ENCODE results near the gene SPP2. TPM values are rescaled to one million over a fixed set of nuclear protein-coding genes. Genes with fewer than 3 reads are reported as not detected.

SPP2 gene
- total RNA-seq, 1 donor from 2014 or later, result not detected

GRCh38 chr2:234110219-234110618, 59.7 kb downstream of the SPP2 start:
- Mint-ChIP-seq H3K36me3 (ENCODE audit: low read depth) (no peaks in the 10 kb centered on the region), H3K4me3 (no peak overlapping the region), H3K9me3 (peaks cover 4% of the 10 kb centered on the region), H3K4me1 (ENCODE audit: low read depth) (no peaks in the 10 kb centered on the region), H3K27ac (no peak overlapping the region), H3K27me3 (ENCODE audit: insufficient read depth) (peaks cover 5% of the 10 kb centered on the region)
- no peak for DNase-seq (ENCODE audit: low spot score)
- intact Hi-C loops (cut with micrococcal nuclease), result no loop called here

GRCh38 chr2:234111523-234111922, 61.0 kb downstream of the SPP2 start:
- DNase-seq (ENCODE audit: low spot score), result no peak
- H3K27ac Mint-ChIP-seq, result no peak overlapping the region
- H3K9me3 Mint-ChIP-seq, result peaks cover 4% of the 10 kb centered on the region
- H3K27me3 Mint-ChIP-seq (ENCODE audit: insufficient read depth), result peaks cover 9% of the 10 kb centered on the region
- H3K4me3 Mint-ChIP-seq, result no peak overlapping the region
- intact Hi-C loops (cut with micrococcal nuclease), result no loop called here
- H3K36me3 Mint-ChIP-seq (ENCODE audit: low read depth), result no peaks in the 10 kb centered on the region
- H3K4me1 Mint-ChIP-seq (ENCODE audit: low read depth), result no peaks in the 10 kb centered on the region

GRCh38 chr2:234116010-234116409, 65.5 kb downstream of the SPP2 start:
- no peak for DNase-seq (ENCODE audit: low spot score)
- H3K4me3 Mint-ChIP-seq, result no peak overlapping the region
- intact Hi-C loops (cut with micrococcal nuclease), result no loop called here
- no peaks in the 10 kb centered on the region for H3K36me3 Mint-ChIP-seq (ENCODE audit: low read depth)
- no peaks in the 10 kb centered on the region for H3K9me3 Mint-ChIP-seq
- no peak overlapping the region for H3K27ac Mint-ChIP-seq
- no peaks in the 10 kb centered on the region for H3K4me1 Mint-ChIP-seq (ENCODE audit: low read depth)
- peaks cover 16% of the 10 kb centered on the region for H3K27me3 Mint-ChIP-seq (ENCODE audit: insufficient read depth)

GRCh38 chr2:234121999-234122398, 71.5 kb downstream of the SPP2 start:
- no peaks in the 10 kb centered on the region for H3K4me1 Mint-ChIP-seq (ENCODE audit: low read depth)
- peaks cover 20% of the 10 kb centered on the region for H3K27me3 Mint-ChIP-seq (ENCODE audit: insufficient read depth)
- intact Hi-C loops (cut with micrococcal nuclease), result loop anchor here (5.0 kb wide), 1 partner anchor 145 kb away; no protein-coding TSS in a partner anchor
- H3K27ac Mint-ChIP-seq, result no peak overlapping the region
- H3K9me3 Mint-ChIP-seq, result no peaks in the 10 kb centered on the region
- no peak for DNase-seq (ENCODE audit: low spot score)
- no peaks in the 10 kb centered on the region for H3K36me3 Mint-ChIP-seq (ENCODE audit: low read depth)
- no peak overlapping the region for H3K4me3 Mint-ChIP-seq

- Mint-ChIP-seq H3K27ac (no peak overlapping the region), H3K9me3 (no peaks in the 10 kb centered on the region), H3K4me3 (no peak overlapping the region), H3K4me1 (ENCODE audit: low read depth) (peaks cover 5% of the 10 kb centered on the region), H3K27me3 (ENCODE audit: insufficient read depth) (peaks cover 23% of the 10 kb centered on the region), H3K36me3 (ENCODE audit: low read depth) (no peaks in the 10 kb centered on the region)
- intact Hi-C loops (cut with micrococcal nuclease), result no loop called here
- no peak for DNase-seq (ENCODE audit: low spot score)
These were observed 75.1 kb downstream of the SPP2 start for GRCh38 chr2:234125451-234126145.

- Mint-ChIP-seq H3K27me3 (ENCODE audit: insufficient read depth) (peaks cover 28% of the 10 kb centered on the region), H3K27ac (no peak overlapping the region), H3K9me3 (no peaks in the 10 kb centered on the region), H3K36me3 (ENCODE audit: low read depth) (no peaks in the 10 kb centered on the region), H3K4me1 (ENCODE audit: low read depth) (peaks cover 5% of the 10 kb centered on the region), H3K4me3 (no peak overlapping the region)
- DNase-seq (ENCODE audit: low spot score), result no peak
- intact Hi-C loops (cut with micrococcal nuclease), result no loop called here
These were observed 75.6 kb downstream of the SPP2 start for GRCh38 chr2:234126146-234126470.

Other genes starting within 250 kb of the SPP2 start
- 38.2 and 40.4 TPM in 2 replicates for gene HJURP, start 196.2 kb upstream of the SPP2 start, total RNA-seq
- gene TRPM8, start 133.3 kb upstream of the SPP2 start, total RNA-seq, result not detected in 2 replicates